GM10248 (cell line): ENCODE data around the gene DISP3.

Experiments
- CTCF ChIA-PET: fragments of 300-600 bp; sonication (Branson Sonifier 250); formaldehyde crosslinking; extraction: SDS; loops from one replicate; lab custom pipeline; 2021; ENCODE audit warnings: antibody characterized with exemption; lab: Yijun Ruan, JAX
- POLR2A ChIA-PET: fragments of 350-650 bp; sonication (Branson Sonifier 250); formaldehyde crosslinking; extraction: SDS; loops from one replicate; lab custom pipeline; 2020; ENCODE audit warnings: antibody characterized with exemption; lab: Yijun Ruan, JAX
- DNase-seq: peaks from one replicate; pipeline ENCODE4 v3.0.0; 2012; ENCODE audit errors: extremely low spot score
- CTCF ChIP-seq: IDR thresholded peaks from 2 replicates; pipeline ENCODE4 v1.5.1; 2012; ENCODE audit warnings: mild to moderate bottlenecking, low read depth; ENCODE audit errors: extremely low read depth, missing control alignments, control extremely low read depth

DISP3 gene

GRCh38 chr1:11478571-11479374 lies at the start of gene DISP3:
TSS of gene DISP3 (plus strand) at chr1:11479155. CDS start at chr1:11500993, 21,838 bp downstream.
- TF ChIP-seq CTCF, result peak; percentile 52
- ChIA-PET POLR2A (no interaction called here), CTCF (interaction anchor here (1.0 to 1.5 kb wide), 4 partner anchors 9 to 164 kb away, joined by 3 to 5 read pairs (median 4); no protein-coding TSS in a partner anchor)
- DNase-seq, result peak; percentile 93

DNA sequence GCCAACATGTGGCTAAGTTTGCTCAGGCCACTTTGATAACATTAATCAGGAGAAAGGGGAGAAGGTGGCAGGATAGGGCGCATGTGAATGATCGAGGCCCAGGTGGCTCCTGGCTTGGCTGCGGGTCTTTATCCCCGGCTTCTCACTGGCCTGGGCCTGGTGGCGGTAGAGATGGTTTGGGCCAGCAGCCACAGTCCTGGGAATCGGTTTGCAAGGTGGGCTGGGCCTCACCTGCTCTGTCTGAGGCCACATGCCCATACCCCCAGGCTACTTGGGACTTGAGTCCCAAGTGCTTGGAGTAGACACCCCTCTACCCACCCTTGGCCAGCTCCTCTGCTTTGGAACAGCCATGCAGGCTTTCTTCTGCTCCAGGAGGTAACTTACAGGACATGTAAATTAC lies 49.7 kb upstream of the DISP3 start:
- ChIA-PET POLR2A (no interaction called here), CTCF (no interaction called here)
- no peak for DNase-seq
- no peak for TF ChIP-seq CTCF

GRCh38 chr1:11429935-11430334 lies 49.0 kb upstream of the DISP3 start:
- no peak for DNase-seq
- CTCF ChIA-PET, result no interaction called here
- POLR2A ChIA-PET, result no interaction called here
- TF ChIP-seq CTCF, result no peak

DNA sequence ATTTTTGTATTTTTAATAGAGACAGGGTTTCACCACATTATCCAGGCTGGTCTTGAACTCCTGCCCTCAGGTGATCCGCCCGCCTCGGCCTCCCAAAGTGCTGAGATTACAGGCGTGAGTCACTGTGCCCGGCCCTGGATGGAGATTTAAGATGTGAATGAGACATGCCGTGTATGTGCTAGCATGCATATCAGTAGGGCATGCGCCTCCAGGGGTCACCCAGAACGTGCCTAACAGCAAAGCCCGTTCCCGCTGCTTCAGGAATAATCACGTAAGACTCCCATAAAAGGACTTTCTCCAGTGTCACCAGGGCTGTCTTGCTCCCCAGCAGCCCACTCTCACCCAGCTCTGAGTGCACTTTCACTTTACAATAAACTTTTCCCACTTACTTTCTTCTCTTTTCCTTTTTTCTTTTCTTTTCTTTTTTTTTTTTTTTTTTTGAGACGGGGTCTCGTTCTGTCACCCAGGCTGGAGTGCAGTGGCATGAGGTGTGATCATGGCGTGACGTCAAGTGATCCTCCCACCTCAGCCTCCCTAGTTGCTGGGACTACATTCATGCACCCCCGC lies 46.9 kb upstream of the DISP3 start:
- ChIA-PET CTCF (no interaction called here), POLR2A (interaction anchor here (0.7 kb wide), 1 partner anchor 75 kb away, joined by 3 read pairs; no protein-coding TSS in a partner anchor)
- no peak for TF ChIP-seq CTCF
- DNase-seq, result no peak

GRCh38 chr1:11432526-11432925 lies 46.4 kb upstream of the DISP3 start:
- ChIA-PET POLR2A (no interaction called here), CTCF (no interaction called here)
- no peak for TF ChIP-seq CTCF
- DNase-seq, result no peak

GRCh38 chr1:11434501-11434900 lies 44.5 kb upstream of the DISP3 start:
- TF ChIP-seq CTCF, result no peak
- ChIA-PET POLR2A (no interaction called here), CTCF (no interaction called here)
- no peak for DNase-seq
